ENCODE data around the gene AFF4.

DNA sequence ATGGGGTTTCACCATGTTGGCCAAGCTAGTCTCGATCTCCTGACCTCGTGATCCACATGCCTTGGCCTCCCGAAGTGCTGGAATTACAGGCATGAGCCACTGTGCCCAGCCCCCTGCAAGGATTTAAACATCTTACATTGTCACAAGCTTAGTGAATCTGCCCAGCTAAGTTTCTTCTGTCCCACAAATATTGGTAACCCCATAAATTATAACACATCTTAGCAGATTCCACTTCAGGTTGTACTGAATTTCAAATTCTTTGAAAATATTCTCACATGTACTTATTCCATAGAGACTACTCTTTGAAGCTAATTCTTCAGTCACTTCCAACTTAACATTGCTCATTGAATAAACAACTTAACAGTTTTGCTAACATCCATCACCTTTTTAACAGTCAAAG lies 13.4 kb upstream of the AFF4 start:
- TF ChIP-seq POLR2AphosphoS5 (IDR thresholded peaks at IDR 0.05; ENCODE audit: low read depth, low read length): no peak
- TF ChIP-seq, protein P1, sequence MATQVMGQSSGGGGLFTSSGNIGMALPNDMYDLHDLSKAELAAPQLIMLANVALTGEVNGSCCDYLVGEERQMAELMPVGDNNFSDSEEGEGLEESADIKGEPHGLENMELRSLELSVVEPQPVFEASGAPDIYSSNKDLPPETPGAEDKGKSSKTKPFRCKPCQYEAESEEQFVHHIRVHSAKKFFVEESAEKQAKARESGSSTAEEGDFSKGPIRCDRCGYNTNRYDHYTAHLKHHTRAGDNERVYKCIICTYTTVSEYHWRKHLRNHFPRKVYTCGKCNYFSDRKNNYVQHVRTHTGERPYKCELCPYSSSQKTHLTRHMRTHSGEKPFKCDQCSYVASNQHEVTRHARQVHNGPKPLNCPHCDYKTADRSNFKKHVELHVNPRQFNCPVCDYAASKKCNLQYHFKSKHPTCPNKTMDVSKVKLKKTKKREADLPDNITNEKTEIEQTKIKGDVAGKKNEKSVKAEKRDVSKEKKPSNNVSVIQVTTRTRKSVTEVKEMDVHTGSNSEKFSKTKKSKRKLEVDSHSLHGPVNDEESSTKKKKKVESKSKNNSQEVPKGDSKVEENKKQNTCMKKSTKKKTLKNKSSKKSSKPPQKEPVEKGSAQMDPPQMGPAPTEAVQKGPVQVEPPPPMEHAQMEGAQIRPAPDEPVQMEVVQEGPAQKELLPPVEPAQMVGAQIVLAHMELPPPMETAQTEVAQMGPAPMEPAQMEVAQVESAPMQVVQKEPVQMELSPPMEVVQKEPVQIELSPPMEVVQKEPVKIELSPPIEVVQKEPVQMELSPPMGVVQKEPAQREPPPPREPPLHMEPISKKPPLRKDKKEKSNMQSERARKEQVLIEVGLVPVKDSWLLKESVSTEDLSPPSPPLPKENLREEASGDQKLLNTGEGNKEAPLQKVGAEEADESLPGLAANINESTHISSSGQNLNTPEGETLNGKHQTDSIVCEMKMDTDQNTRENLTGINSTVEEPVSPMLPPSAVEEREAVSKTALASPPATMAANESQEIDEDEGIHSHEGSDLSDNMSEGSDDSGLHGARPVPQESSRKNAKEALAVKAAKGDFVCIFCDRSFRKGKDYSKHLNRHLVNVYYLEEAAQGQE (IDR thresholded peaks at IDR 0.05; ENCODE audit: insufficient read depth in 1 of 2, low read depth in 2 of 2, low read length in 2 of 2): no peak
- TF ChIP-seq TAF1 (IDR thresholded peaks at IDR 0.05; ENCODE audit: borderline replicate concordance, insufficient read depth, low read length): no peak
- TF ChIP-seq SIN3A (IDR thresholded peaks at IDR 0.05; ENCODE audit: borderline replicate concordance, insufficient read depth, low read length): no peak
- TF ChIP-seq FOXP2 (optimal IDR thresholded peaks at IDR 0.05; ENCODE audit: borderline replicate concordance, extremely low read depth, extremely low read length, insufficient read depth): no peak

Measured in PFSK-1 (cell line).